ENCODE measurements around the gene REV1. TPM values are rescaled to one million over a fixed set of nuclear protein-coding genes. Genes with fewer than 3 reads are reported as not detected.

The REV1 gene
- total and polyA plus RNA-seq, 2 of the 8 experiments (the other 6 are each of a cell fraction or from before 2014, with no cell fraction given) = 16.6 to 34.3 TPM

DNA sequence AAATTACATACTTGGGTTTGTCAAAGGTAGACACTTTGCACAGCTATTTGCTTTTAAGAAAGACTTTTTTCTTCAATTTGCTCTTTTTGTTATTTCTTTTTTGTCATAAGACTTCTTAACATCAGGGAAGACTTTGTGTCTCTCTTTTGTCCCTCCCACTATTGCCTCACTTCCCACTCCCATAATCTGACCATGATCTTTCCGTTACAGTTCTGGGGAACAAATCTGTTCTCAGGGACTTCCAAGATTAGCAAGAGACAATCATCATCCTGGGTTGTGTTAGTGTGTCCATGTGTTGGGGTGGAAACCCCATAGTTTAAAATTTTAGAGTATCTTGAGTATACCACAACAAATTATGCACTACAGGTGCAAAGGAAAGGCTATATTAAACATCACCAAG, 75.3 kb downstream of the REV1 start:
- no peak overlapping the region for H3K4me2 ChIP-seq (ENCODE audit: insufficient read depth in 1 of 2, low read depth in 2 of 2, low read length in 2 of 2)
- WGBS, 2 experiments (ENCODE audit: extremely low coverage in 1 of 2, insufficient coverage in 1 of 2, insufficient read length in 1 of 2, insufficient replicate concordance in 2 of 2, low coverage in 1 of 2, low lambda C conversion rate in 2 of 2, missing lambda C conversion rate in 1 of 2) = 89% methylated on average over 1 of the region's 1 CpG; no CpG with 5 or more reads in 1 of the 2 experiments
- no peak overlapping the region for H2AK5ac ChIP-seq (ENCODE audit: low read depth, low read length)
- no peaks in the 10 kb centered on the region for H3K4me1 ChIP-seq (replicated peaks in 1 of 4; ENCODE audit: control insufficient read depth in 3 of 4, insufficient read depth in 4 of 4, low read length in 3 of 4)
- ChIA-PET POLR2A (ENCODE audit: partially characterized antibody) (no interaction called here), CTCF (ENCODE audit: partially characterized antibody) (interaction anchor here (1.1 to 1.4 kb wide), 2 partner anchors 8 to 11 kb away, joined by 4 read pairs; no protein-coding TSS in a partner anchor)
- H2BK12ac ChIP-seq (ENCODE audit: low read depth, low read length) = no peak overlapping the region
- no peaks in the 10 kb centered on the region for H3K9me3 ChIP-seq (ENCODE audit: insufficient read depth in 2 of 2, low read depth in 1 of 2, low read length in 1 of 2)
- no peak overlapping the region for H3K56ac ChIP-seq (replicated peaks; ENCODE audit: insufficient read length, low read depth, low read length)
- H3K4me3 ChIP-seq (ENCODE audit: extremely low read depth in 1 of 4, insufficient read depth in 2 of 4, low read depth in 3 of 4, low read length in 4 of 4) = no peak overlapping the region
- no peak overlapping the region for H2BK5ac ChIP-seq (ENCODE audit: low read depth, low read length)
- H2BK120ac ChIP-seq (replicated peaks; ENCODE audit: low read depth, low read length) = no peak overlapping the region
- no peak overlapping the region for H4K5ac ChIP-seq (ENCODE audit: insufficient read length, low read depth, low read length)
- no peak overlapping the region for H2BK20ac ChIP-seq (ENCODE audit: low read length)
- H3K18ac ChIP-seq (ENCODE audit: extremely low read depth, low read length) = no peak overlapping the region
- H3K23me2 ChIP-seq (ENCODE audit: low read depth, low read length) = no peaks in the 10 kb centered on the region
- no peak overlapping the region for H3K14ac ChIP-seq (ENCODE audit: insufficient read length)
- H3K36me3 ChIP-seq (ENCODE audit: control insufficient read depth in 2 of 4, insufficient read depth in 4 of 4, low read length in 3 of 4) = peaks cover 4 to 54% (median 33%) of the 10 kb centered on the region in 4 experiments; a peak in 7 of 8 replicates
- H3K4ac ChIP-seq (replicated peaks; ENCODE audit: insufficient read length, low read depth, low read length) = no peak overlapping the region
- no peak overlapping the region for H4K8ac ChIP-seq (ENCODE audit: extremely low read depth, insufficient read depth, low read length)
- FAIRE-seq (no peak), DNase-seq (ENCODE audit: low read depth in 1 of 2, low spot score in 2 of 2) (no peak)
- H3K27ac ChIP-seq (ENCODE audit: low read depth, low read length) = no peak overlapping the region
- peak overlapping the region in 1 of 4 experiments; percentile 8; a peak in 1 of 7 replicates for H3K9ac ChIP-seq (replicated peaks in 1 of 4; ENCODE audit: extremely low read depth in 1 of 4, low read depth in 3 of 4, low read length in 3 of 4)
- no peaks in the 10 kb centered on the region for H4K20me1 ChIP-seq (replicated peaks in 1 of 2; ENCODE audit: control insufficient read depth in 1 of 2, insufficient read depth in 2 of 2, low read length in 2 of 2)
- no peak overlapping the region for H2BK15ac ChIP-seq (ENCODE audit: low read length)
- no peaks in the 10 kb centered on the region for H3K79me2 ChIP-seq (ENCODE audit: control insufficient read depth in 1 of 2, insufficient read depth in 2 of 2, low read length in 2 of 2)
- no peaks in the 10 kb centered on the region for H3K79me1 ChIP-seq (ENCODE audit: low read depth, low read length)
- H3K27me3 ChIP-seq (replicated peaks in 1 of 4; ENCODE audit: control insufficient read depth in 3 of 4, extremely low read depth in 1 of 4, insufficient read depth in 3 of 4, low read length in 3 of 4) = no peaks in the 10 kb centered on the region
- H4K91ac ChIP-seq (replicated peaks; ENCODE audit: insufficient read length, low read length) = no peak overlapping the region
- no peak overlapping the region for H3K23ac ChIP-seq (ENCODE audit: insufficient read length)
- no peak overlapping the region for H2AFZ ChIP-seq (ENCODE audit: low read length)
- TF ChIP-seq ASH2L (IDR thresholded peaks at IDR 0.05; ENCODE audit: low read length) (no peak), SAP30 (IDR thresholded peaks at IDR 0.05; ENCODE audit: insufficient read depth, insufficient replicate concordance, low read length) (no peak), RFX5 (IDR thresholded peaks at IDR 0.05; ENCODE audit: borderline replicate concordance, low read depth, low read length) (no peak), EP300 (IDR thresholded peaks at IDR 0.05; ENCODE audit: borderline replicate concordance in 1 of 2, low read depth in 2 of 2, low read length in 2 of 2) (no peak), SIN3A (conservative IDR thresholded peaks at IDR 0.05 in 1 of 2, IDR thresholded peaks at IDR 0.05 in 1 of 2; ENCODE audit: low read depth in 1 of 2, low read length in 2 of 2) (no peak), KDM4A (IDR thresholded peaks at IDR 0.05; ENCODE audit: low read depth, low read length, severe bottlenecking) (no peak), POLR2AphosphoS5 (IDR thresholded peaks at IDR 0.05; ENCODE audit: low read depth, low read length) (no peak), EGR1 (IDR thresholded peaks at IDR 0.05; ENCODE audit: borderline replicate concordance, low read depth, low read length) (no peak), BACH1 (IDR thresholded peaks at IDR 0.05; ENCODE audit: low read length) (no peak), MAFK (IDR thresholded peaks at IDR 0.05; ENCODE audit: low read depth, low read length) (no peak), FOSL1 (IDR thresholded peaks at IDR 0.05; ENCODE audit: insufficient read depth, low read depth, low read length) (no peak)
- TF ChIP-seq, protein P1, sequence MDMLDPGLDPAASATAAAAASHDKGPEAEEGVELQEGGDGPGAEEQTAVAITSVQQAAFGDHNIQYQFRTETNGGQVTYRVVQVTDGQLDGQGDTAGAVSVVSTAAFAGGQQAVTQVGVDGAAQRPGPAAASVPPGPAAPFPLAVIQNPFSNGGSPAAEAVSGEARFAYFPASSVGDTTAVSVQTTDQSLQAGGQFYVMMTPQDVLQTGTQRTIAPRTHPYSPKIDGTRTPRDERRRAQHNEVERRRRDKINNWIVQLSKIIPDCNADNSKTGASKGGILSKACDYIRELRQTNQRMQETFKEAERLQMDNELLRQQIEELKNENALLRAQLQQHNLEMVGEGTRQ (IDR thresholded peaks at IDR 0.05; ENCODE audit: low read length) = no peak
- TF ChIP-seq, protein P2, sequence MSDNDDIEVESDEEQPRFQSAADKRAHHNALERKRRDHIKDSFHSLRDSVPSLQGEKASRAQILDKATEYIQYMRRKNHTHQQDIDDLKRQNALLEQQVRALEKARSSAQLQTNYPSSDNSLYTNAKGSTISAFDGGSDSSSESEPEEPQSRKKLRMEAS (IDR thresholded peaks at IDR 0.05) = no peak

Data from H1 (cell line).